Activated T-helper 17 cell treated with anti-CD3 and anti-CD28 coated beads, Interleukin-2, amount 50 U/mL, for 72 hours (primary cell): ENCODE measurements around the gene C11orf58. TPM values are rescaled to one million over a fixed set of nuclear protein-coding genes. Genes with fewer than 3 reads are reported as not detected.

Source experiments
- ATAC-seq: fragments of 150-1000 bp; cut with Tn5 transposase; replicated peaks from 2 replicates; pipeline ENCODE4 v1.10.0; 2021; ENCODE audit warnings: mild to moderate bottlenecking, moderate library complexity
- H3K27ac Mint-ChIP-seq: one replicate; pipeline ENCODE4 v1.8.0; 2022; ENCODE audit warnings: mixed read lengths
- H3K27me3 Mint-ChIP-seq: one replicate; pipeline ENCODE4 v1.8.0; 2022; ENCODE audit warnings: mixed read lengths
- H3K36me3 Mint-ChIP-seq: one replicate; pipeline ENCODE4 v1.8.0; 2022; ENCODE audit warnings: low read depth, mild to moderate bottlenecking, mixed read lengths
- H3K4me1 Mint-ChIP-seq: one replicate; pipeline ENCODE4 v1.8.0; 2022; ENCODE audit warnings: mixed read lengths
- H3K4me3 Mint-ChIP-seq: one replicate; pipeline ENCODE4 v1.8.0; 2022; ENCODE audit warnings: mild to moderate bottlenecking, mixed read lengths
- H3K9me3 Mint-ChIP-seq: one replicate; pipeline ENCODE4 v1.8.0; 2022; ENCODE audit warnings: mixed read lengths
- total RNA-seq, 2 donors: library from RNA; stranded (reverse); gene quantifications; one replicate each; pipeline ENCODE4 v1.2.3, GENCODE V29; 2022

Gene C11orf58
- total RNA-seq: 100 to 1,000 TPM; 122 to 126 TPM

DNA sequence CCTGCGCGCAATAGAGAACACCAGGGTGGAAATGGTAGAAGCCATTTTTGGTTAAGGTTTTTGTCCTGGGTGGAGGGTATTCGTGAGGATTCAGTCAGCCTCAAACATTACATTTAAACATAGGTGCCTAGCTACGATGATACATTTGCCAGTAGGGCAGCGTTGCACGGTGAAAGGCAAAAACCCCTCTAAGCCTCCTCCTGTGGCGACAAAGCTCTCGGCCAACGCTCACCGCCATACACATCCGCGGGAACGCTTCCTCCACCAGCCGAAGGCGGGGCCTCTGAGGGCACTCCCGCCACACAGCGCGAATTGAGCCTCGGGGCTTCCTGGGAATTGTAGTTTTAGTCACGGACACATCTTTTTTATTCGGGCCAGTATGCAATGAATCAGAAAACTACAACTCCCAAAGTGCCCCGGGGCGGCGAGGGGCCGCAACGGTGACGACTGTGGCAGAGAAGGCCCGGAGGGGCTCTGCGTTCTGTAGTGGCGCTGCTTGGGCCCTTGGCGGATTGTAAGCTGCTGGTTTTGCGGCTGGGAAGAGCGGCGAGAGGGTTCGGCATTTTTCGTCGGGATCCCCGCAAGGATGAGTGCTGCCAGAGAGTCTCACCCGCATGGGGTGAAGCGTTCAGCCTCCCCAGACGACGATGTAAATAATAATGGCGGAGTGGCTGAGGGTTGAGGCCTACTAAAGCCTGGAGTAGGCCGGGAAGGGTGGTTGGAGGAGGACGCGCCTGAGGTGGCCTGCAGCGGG lies at the start of gene C11orf58:
Gene C11orf58 (plus strand): TSS at position 455 of the 754 bp plus-strand sequence. CDS start 132 bp downstream, at position 587.
- ATAC-seq: peak; percentile 97
- no peak within 1 kb of the TSS for H3K27ac Mint-ChIP-seq
- peaks cover 16% of the 10 kb centered on the region for H3K4me1 Mint-ChIP-seq
- peaks cover 24% of the 10 kb centered on the region for H3K36me3 Mint-ChIP-seq
- H3K4me3 Mint-ChIP-seq: no peak within 1 kb of the TSS
- no peaks in the 10 kb centered on the region for H3K27me3 Mint-ChIP-seq
- no peaks in the 10 kb centered on the region for H3K9me3 Mint-ChIP-seq

GRCh38 chr11:16690086-16690485 lies 48.4 kb upstream of the C11orf58 start:
- H3K27me3 Mint-ChIP-seq: peaks cover 6% of the 10 kb centered on the region
- no peaks in the 10 kb centered on the region for H3K36me3 Mint-ChIP-seq
- no peak overlapping the region for H3K4me3 Mint-ChIP-seq
- no peaks in the 10 kb centered on the region for H3K4me1 Mint-ChIP-seq
- ATAC-seq: no peak
- H3K9me3 Mint-ChIP-seq: no peaks in the 10 kb centered on the region
- no peak overlapping the region for H3K27ac Mint-ChIP-seq

DNA sequence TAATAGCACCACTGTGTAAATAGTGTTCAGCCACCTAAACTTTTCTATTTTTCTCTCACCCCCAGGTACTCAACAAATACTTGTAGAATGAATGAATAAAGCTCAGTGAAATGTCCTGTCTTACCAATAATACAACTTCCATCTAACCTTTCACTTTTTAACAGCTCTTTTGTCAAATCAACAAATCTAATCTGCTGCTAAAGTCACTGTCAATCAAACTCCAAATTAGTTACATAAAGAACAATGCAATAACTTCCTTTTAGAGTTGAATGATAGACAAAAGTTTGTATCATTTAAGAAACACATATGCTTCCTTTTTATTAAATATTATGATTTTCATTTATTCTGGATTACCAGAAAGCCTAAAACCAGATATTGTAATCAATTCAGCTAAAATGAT lies 34.7 kb upstream of the C11orf58 start:
- Mint-ChIP-seq H3K27me3 (peaks cover 13% of the 10 kb centered on the region), H3K36me3 (no peaks in the 10 kb centered on the region), H3K4me1 (no peaks in the 10 kb centered on the region), H3K4me3 (no peak overlapping the region), H3K9me3 (no peaks in the 10 kb centered on the region), H3K27ac (no peak overlapping the region)
- no peak for ATAC-seq

DNA sequence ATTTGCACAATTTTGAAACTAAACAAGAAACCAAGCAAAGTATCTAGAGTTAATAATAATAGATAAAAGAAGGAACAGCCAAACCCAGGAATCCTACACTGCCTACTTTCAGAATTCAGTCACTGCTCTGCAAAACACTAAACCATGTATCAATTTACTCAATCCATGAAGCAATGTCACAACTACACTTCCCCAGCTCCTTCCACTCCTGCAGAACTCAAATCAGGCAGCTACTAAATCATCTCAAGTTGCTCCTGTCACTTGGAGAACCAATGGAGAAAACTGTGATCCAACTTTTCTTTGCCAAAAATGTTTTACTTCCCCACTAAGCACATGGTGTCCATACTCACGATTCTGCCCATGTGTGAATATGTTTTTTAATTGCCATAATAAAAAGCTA lies 24.9 kb upstream of the C11orf58 start:
- Mint-ChIP-seq H3K4me3 (no peak overlapping the region), H3K27me3 (peaks cover 4% of the 10 kb centered on the region), H3K27ac (no peak overlapping the region), H3K36me3 (no peaks in the 10 kb centered on the region), H3K9me3 (no peaks in the 10 kb centered on the region), H3K4me1 (no peaks in the 10 kb centered on the region)
- no peak for ATAC-seq

- H3K27ac Mint-ChIP-seq: no peak overlapping the region
- ATAC-seq: no peak
- no peak overlapping the region for H3K4me3 Mint-ChIP-seq
- no peaks in the 10 kb centered on the region for H3K36me3 Mint-ChIP-seq
- peaks cover 3% of the 10 kb centered on the region for H3K9me3 Mint-ChIP-seq
- H3K4me1 Mint-ChIP-seq: no peaks in the 10 kb centered on the region
- H3K27me3 Mint-ChIP-seq: no peaks in the 10 kb centered on the region
These were observed 15.7 kb upstream of the C11orf58 start for GRCh38 chr11:16722581-16723344.

GRCh38 chr11:16727806-16728205 lies 10.6 kb upstream of the C11orf58 start:
- ATAC-seq: no peak
- Mint-ChIP-seq H3K4me1 (no peaks in the 10 kb centered on the region), H3K27ac (no peak overlapping the region), H3K4me3 (no peak overlapping the region), H3K27me3 (no peaks in the 10 kb centered on the region), H3K36me3 (no peaks in the 10 kb centered on the region), H3K9me3 (peaks cover 3% of the 10 kb centered on the region)

GRCh38 chr11:16737818-16738192 lies 642 bp upstream of the C11orf58 start:
- Mint-ChIP-seq H3K27ac (no peak overlapping the region), H3K4me1 (peaks cover 11% of the 10 kb centered on the region), H3K36me3 (peaks cover 19% of the 10 kb centered on the region), H3K27me3 (no peaks in the 10 kb centered on the region), H3K9me3 (no peaks in the 10 kb centered on the region), H3K4me3 (no peak overlapping the region)
- ATAC-seq: peak; percentile 9

DNA sequence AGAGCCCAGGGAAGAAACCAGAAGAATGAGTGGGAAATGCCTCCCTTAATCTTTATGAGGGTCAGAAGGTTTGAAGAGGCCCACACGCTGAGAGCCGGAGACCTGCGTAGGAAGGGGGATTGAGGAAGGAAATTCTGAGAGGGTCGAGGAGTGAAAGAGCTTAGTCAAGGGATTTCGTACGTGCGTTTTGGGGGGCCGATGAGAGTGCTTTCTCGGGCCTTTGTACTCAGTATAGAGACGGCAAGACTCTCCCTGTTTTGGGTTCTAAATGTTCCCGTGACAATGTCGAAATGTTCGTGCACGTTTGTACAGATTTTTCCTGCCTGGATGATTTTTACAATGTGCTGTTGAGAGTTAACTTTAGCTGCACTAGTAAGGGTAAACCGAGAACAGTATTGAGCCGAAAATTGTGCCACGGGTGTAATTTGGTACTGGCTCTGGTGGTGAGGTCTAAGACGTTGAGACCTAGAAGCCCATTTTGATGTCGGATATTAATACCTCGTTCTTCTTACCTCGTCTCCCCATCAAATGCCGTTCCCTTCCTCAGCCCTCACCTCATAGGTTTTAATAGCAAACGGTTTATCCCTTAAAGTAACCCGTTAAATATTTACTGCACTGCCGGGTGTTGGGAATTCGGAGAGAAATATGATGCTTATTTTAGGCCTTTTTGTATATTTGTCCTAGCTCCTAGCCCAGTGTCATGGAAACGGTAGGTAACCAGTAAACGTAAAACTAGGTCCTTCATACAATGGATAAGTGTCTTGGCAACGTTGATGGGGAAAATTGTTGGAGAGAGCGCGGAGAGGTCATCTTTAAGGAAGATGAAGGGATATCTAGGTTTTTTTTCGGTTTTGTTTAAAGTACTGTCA lies 734 bp downstream of the C11orf58 start:
- Mint-ChIP-seq H3K4me3 (no peak overlapping the region), H3K4me1 (peaks cover 16% of the 10 kb centered on the region), H3K36me3 (peaks cover 32% of the 10 kb centered on the region), H3K27ac (no peak overlapping the region), H3K27me3 (no peaks in the 10 kb centered on the region), H3K9me3 (no peaks in the 10 kb centered on the region)
- ATAC-seq: peak; percentile 25

DNA sequence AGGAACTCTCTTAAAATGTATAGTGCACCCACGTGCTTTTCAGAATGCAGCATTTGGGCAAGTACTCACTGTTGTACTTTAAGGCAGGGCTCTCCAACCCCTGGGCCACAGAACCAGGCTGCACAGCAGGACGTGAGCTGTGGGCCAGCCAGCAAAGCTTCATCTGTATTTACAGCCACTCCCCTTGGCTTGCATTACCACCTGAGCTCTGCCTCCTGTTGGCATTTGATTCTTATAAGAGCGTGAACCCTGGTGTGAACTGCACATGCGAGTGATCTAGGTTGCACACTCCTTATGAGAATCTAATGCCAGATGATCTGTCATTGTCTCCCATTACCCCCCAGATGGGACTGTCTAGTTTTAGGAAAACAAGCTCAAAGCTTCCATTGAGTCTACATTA lies 3.0 kb downstream of the C11orf58 start:
- ATAC-seq: no peak
- Mint-ChIP-seq H3K4me1 (peaks cover 31% of the 10 kb centered on the region), H3K27ac (peak overlapping the region; percentile 18), H3K9me3 (no peaks in the 10 kb centered on the region), H3K4me3 (no peak overlapping the region), H3K36me3 (peaks cover 55% of the 10 kb centered on the region), H3K27me3 (no peaks in the 10 kb centered on the region)

DNA sequence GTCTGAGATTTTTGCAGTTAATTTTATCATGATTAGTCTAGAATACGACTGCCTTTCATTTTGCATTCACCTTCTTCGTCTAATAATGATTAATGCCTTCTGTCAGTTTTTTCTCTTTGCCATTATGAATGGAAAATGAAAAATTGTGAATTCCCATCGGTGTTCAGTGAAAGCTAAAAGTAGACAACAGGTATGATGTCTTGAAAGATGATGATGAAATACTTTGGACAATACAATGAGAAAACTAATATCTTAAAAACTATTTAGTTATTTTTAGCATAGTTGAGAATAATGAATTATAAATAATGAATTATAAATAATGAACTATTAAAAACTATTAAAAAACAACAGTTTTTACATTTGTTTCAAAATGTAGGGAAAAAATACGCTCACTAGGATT lies 5.0 kb downstream of the C11orf58 start:
- no peak for ATAC-seq
- Mint-ChIP-seq H3K27me3 (no peaks in the 10 kb centered on the region), H3K9me3 (no peaks in the 10 kb centered on the region), H3K4me1 (peaks cover 31% of the 10 kb centered on the region), H3K4me3 (peak overlapping the region; percentile 47), H3K36me3 (peaks cover 75% of the 10 kb centered on the region), H3K27ac (no peak overlapping the region)

- H3K27ac Mint-ChIP-seq: peak overlapping the region; percentile 12
- no peaks in the 10 kb centered on the region for H3K27me3 Mint-ChIP-seq
- peaks cover 31% of the 10 kb centered on the region for H3K4me1 Mint-ChIP-seq
These were observed 5.8 kb downstream of the C11orf58 start for GRCh38 chr11:16744128-16744725.

GRCh38 chr11:16745950-16746605 lies 7.6 kb downstream of the C11orf58 start:
- Mint-ChIP-seq H3K27ac (no peak overlapping the region), H3K4me1 (peaks cover 45% of the 10 kb centered on the region), H3K36me3 (peaks cover 99% of the 10 kb centered on the region), H3K9me3 (no peaks in the 10 kb centered on the region), H3K27me3 (no peaks in the 10 kb centered on the region), H3K4me3 (no peak overlapping the region)
- no peak for ATAC-seq

More at GRCh38 chr11:16744128-16744725, 5.8 kb downstream of the C11orf58 start:
- Mint-ChIP-seq H3K4me3 (peak overlapping the region; percentile 16), H3K36me3 (peaks cover 83% of the 10 kb centered on the region), H3K9me3 (no peaks in the 10 kb centered on the region)
- no peak for ATAC-seq

DNA sequence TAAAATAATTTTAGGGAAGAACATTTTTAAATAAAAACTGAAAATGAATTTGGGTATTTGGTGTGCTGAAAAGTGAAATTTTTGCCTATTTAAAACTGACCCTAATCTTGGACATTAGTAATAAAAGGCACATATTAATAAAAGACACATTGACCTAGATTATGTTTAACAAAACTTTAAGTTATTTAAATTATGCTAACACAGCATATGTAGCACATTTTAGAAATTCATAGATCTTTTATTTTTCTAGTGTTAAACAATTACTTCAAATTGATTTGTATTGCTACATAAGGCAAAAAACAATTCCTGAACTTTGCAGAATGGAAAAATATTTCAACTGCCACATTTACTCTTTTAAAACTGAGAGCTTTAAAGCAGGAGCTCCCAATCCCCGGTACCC lies 10.6 kb downstream of the C11orf58 start:
- H3K9me3 Mint-ChIP-seq: no peaks in the 10 kb centered on the region
- H3K27ac Mint-ChIP-seq: peak overlapping the region; percentile 67
- H3K4me3 Mint-ChIP-seq: no peak overlapping the region
- H3K36me3 Mint-ChIP-seq: peaks cover 100% of the 10 kb centered on the region
- no peak for ATAC-seq
- peaks cover 31% of the 10 kb centered on the region for H3K4me1 Mint-ChIP-seq
- no peaks in the 10 kb centered on the region for H3K27me3 Mint-ChIP-seq

- peaks cover 31% of the 10 kb centered on the region for H3K4me1 Mint-ChIP-seq
- peak overlapping the region; percentile 10 for H3K4me3 Mint-ChIP-seq
- H3K9me3 Mint-ChIP-seq: no peaks in the 10 kb centered on the region
- H3K36me3 Mint-ChIP-seq: peaks cover 100% of the 10 kb centered on the region
- H3K27me3 Mint-ChIP-seq: no peaks in the 10 kb centered on the region
- H3K27ac Mint-ChIP-seq: peak overlapping the region; percentile 67
- ATAC-seq: peak; percentile 83
These were observed 11.2 kb downstream of the C11orf58 start for GRCh38 chr11:16749666-16750065.
